Right atrium auricular region (tissue), 2 donors: ENCODE data around the gene POU4F2. TPM values are rescaled to one million over a fixed set of nuclear protein-coding genes. Genes with fewer than 3 reads are reported as not detected.

Experiments
- DNase-seq: peaks from one replicate; pipeline ENCODE4 v3.0.0-alpha.2; 2019; ENCODE audit warnings: low spot score
- H3K27ac ChIP-seq, 2 donors: fragments of 200-600 bp; sonication (generic); 1 replicate in 1 of 2; 2 replicates in 1 of 2; pipeline ENCODE4 v1.5.1; 2016 to 2019
- H3K27me3 ChIP-seq, 2 donors: fragments of 200-600 bp; sonication (generic); one replicate each; pipeline versions ENCODE4 v1.5.1 to v1.6.0; 2017 to 2019
- H3K36me3 ChIP-seq: fragments of 200-600 bp; sonication (generic); one replicate; pipeline ENCODE4 v1.5.1; 2016
- H3K4me1 ChIP-seq, 2 donors: fragments of 200-600 bp; sonication (generic); one replicate each; pipeline versions ENCODE4 v1.5.1 to v1.6.0; 2017 to 2019
- H3K4me3 ChIP-seq, 2 donors: fragments of 200-600 bp; sonication (generic); 1 replicate in 1 of 2; 2 replicates in 1 of 2; pipeline ENCODE4 v1.5.1; 2017 to 2019; ENCODE audit warnings: mild to moderate bottlenecking in 1 of 2, moderate library complexity in 1 of 2
- H3K9me3 ChIP-seq, 2 donors: fragments of 200-600 bp; sonication (generic); one replicate each; pipeline ENCODE4 v1.5.1; 2019
- CTCF ChIP-seq, 2 donors: fragments of 200-600 bp; sonication (generic); IDR thresholded peaks; one replicate each; pipeline ENCODE4 v1.5.1; 2019; ENCODE audit warnings: antibody characterized with exemption in 2 of 2
- total RNA-seq, 2 donors: library from RNA; depleted of rRNA; stranded (reverse); fragments of >200 nt; gene quantifications; one replicate each; pipeline ENCODE4 v1.1.0, GENCODE V29; 2016

Gene POU4F2
- total RNA-seq = not detected

GRCh38 chr4:146638786-146639505, at the start of gene POU4F2:
TSS of gene POU4F2 (plus strand) at chr4:146638893. CDS start at chr4:146639141, 248 bp downstream.
- Histone ChIP-seq H3K27ac (no peak within 1 kb of the TSS), H3K36me3 (no peaks in the 10 kb centered on the region), H3K9me3 (no peaks in the 10 kb centered on the region), H3K4me3 (peak within 1 kb of the TSS in 1 of 2 donors; percentile 18), H3K4me1 (peaks cover 0 to 28% of the 10 kb centered on the region in 2 donors), H3K27me3 (peaks cover 21 to 43% of the 10 kb centered on the region in 2 donors)
- no peak for TF ChIP-seq CTCF (IDR thresholded peaks at IDR 0.05)
- DNase-seq = no peak

GRCh38 chr4:146590801-146591200, 47.9 kb upstream of the POU4F2 start:
- no peak for DNase-seq
- H3K27me3 ChIP-seq = no peaks in the 10 kb centered on the region
- H3K4me3 ChIP-seq = no peak overlapping the region
- H3K4me1 ChIP-seq = no peaks in the 10 kb centered on the region
- no peaks in the 10 kb centered on the region for H3K36me3 ChIP-seq
- no peak for TF ChIP-seq CTCF (IDR thresholded peaks at IDR 0.05)
- no peaks in the 10 kb centered on the region for H3K9me3 ChIP-seq
- no peak overlapping the region for H3K27ac ChIP-seq

- H3K27me3 ChIP-seq = no peaks in the 10 kb centered on the region
- H3K4me3 ChIP-seq = no peak overlapping the region
- no peak overlapping the region for H3K27ac ChIP-seq
- H3K36me3 ChIP-seq = no peaks in the 10 kb centered on the region
- H3K4me1 ChIP-seq = no peaks in the 10 kb centered on the region
- no peaks in the 10 kb centered on the region for H3K9me3 ChIP-seq
- TF ChIP-seq CTCF (IDR thresholded peaks at IDR 0.05) = no peak
- no peak for DNase-seq
Observed at GRCh38 chr4:146592019-146592418, 46.7 kb upstream of the POU4F2 start.

- no peak overlapping the region for H3K4me3 ChIP-seq
- peaks cover 0 to 13% of the 10 kb centered on the region in 2 donors for H3K4me1 ChIP-seq
- no peak for TF ChIP-seq CTCF (IDR thresholded peaks at IDR 0.05)
- H3K36me3 ChIP-seq = no peaks in the 10 kb centered on the region
- H3K27me3 ChIP-seq = peaks cover 5 to 14% of the 10 kb centered on the region in 2 donors
- H3K27ac ChIP-seq = no peak overlapping the region
- H3K9me3 ChIP-seq = no peaks in the 10 kb centered on the region
- no peak for DNase-seq
Observed at GRCh38 chr4:146632770-146633470, 5.8 kb upstream of the POU4F2 start.

- H3K36me3 ChIP-seq = no peaks in the 10 kb centered on the region
- no peak overlapping the region for H3K27ac ChIP-seq
- TF ChIP-seq CTCF (IDR thresholded peaks at IDR 0.05) = no peak
Observed at GRCh38 chr4:146633471-146633800, 5.3 kb upstream of the POU4F2 start.

More at GRCh38 chr4:146633471-146633800, 5.3 kb upstream of the POU4F2 start:
- Histone ChIP-seq H3K27me3 (peaks cover 9 to 20% of the 10 kb centered on the region in 2 donors), H3K9me3 (no peaks in the 10 kb centered on the region), H3K4me1 (peaks cover 0 to 18% of the 10 kb centered on the region in 2 donors), H3K4me3 (no peak overlapping the region)
- no peak for DNase-seq
